HL-60 (cell line): ENCODE measurements around the gene CPT1B.

Experiments used
- CTCF ChIP-seq: IDR thresholded peaks from one replicate; pipeline ENCODE4 v1.5.1; 2011; ENCODE audit warnings: low read length, control low read depth, inconsistent platforms; ENCODE audit not compliant: insufficient read depth
- POLR2AphosphoS5 ChIP-seq: IDR thresholded peaks from 2 replicates; pipeline ENCODE4 v1.6.1; 2012; ENCODE audit warnings: low read depth

- TF ChIP-seq CTCF (no peak), POLR2AphosphoS5 (no peak)
Observed at GRCh38 chr22:50523458-50523805, 54.8 kb downstream of the CPT1B start.
